NCI-H2227 (cell line): ENCODE measurements around the gene CFAP157.
"Not testable (repeated sequence)": the region's sequence is repeated elsewhere in the genome, so short reads cannot be mapped to it uniquely, and the experiment has no call there.

ENCODE experiments used
- DNase-seq: peaks from one replicate; lab custom pipeline; 2025; ENCODE audit not compliant: unreplicated experiment; lab: John Stamatoyannopoulos, UW

Gene CFAP157

GRCh38 chr9:127734747-127735529 lies 28.1 kb downstream of the CFAP157 start, which contains the start of gene TOR2A:
Gene TOR2A, minus strand, starts transcription at chr9:127735294. Its CDS starts 24 bp downstream, at chr9:127735270.
- peak; percentile 97 for DNase-seq

GRCh38 chr9:127735530-127736185 lies 28.9 kb downstream of the CFAP157 start:
- peak; percentile 27 for DNase-seq

GRCh38 chr9:127738666-127739065 lies 31.9 kb downstream of the CFAP157 start:
- DNase-seq = no peak

GRCh38 chr9:127739614-127740330 lies 33.0 kb downstream of the CFAP157 start:
- no peak for DNase-seq

GRCh38 chr9:127741831-127742434 lies 35.1 kb downstream of the CFAP157 start:
- no peak for DNase-seq

- DNase-seq = no peak
These were observed 35.8 kb downstream of the CFAP157 start for GRCh38 chr9:127742435-127743088.

GRCh38 chr9:127744398-127745110 lies 37.8 kb downstream of the CFAP157 start:
- no peak for DNase-seq

GRCh38 chr9:127746959-127747569 lies 40.3 kb downstream of the CFAP157 start:
- DNase-seq = no peak

GRCh38 chr9:127749090-127749787 lies 42.5 kb downstream of the CFAP157 start:
- DNase-seq = no peak

- no peak for DNase-seq
These were observed 44.7 kb downstream of the CFAP157 start for GRCh38 chr9:127751269-127752054.

GRCh38 chr9:127753148-127753547 lies 46.4 kb downstream of the CFAP157 start:
- DNase-seq = no peak

GRCh38 chr9:127753622-127754021 lies 46.8 kb downstream of the CFAP157 start:
- DNase-seq = no peak

GRCh38 chr9:127754099-127755060 lies 47.6 kb downstream of the CFAP157 start:
- peak; percentile 88 for DNase-seq

- DNase-seq = peak; percentile 83
These were observed 48.6 kb downstream of the CFAP157 start for GRCh38 chr9:127755061-127756060.

GRCh38 chr9:127756233-127756632 lies 49.4 kb downstream of the CFAP157 start:
- DNase-seq = no peak

- not testable (repeated sequence) for DNase-seq
These were observed 50.0 kb downstream of the CFAP157 start for GRCh38 chr9:127756776-127757175.
